ENCODE data around the gene IGSF21.

- TF ChIP-seq, protein P1, sequence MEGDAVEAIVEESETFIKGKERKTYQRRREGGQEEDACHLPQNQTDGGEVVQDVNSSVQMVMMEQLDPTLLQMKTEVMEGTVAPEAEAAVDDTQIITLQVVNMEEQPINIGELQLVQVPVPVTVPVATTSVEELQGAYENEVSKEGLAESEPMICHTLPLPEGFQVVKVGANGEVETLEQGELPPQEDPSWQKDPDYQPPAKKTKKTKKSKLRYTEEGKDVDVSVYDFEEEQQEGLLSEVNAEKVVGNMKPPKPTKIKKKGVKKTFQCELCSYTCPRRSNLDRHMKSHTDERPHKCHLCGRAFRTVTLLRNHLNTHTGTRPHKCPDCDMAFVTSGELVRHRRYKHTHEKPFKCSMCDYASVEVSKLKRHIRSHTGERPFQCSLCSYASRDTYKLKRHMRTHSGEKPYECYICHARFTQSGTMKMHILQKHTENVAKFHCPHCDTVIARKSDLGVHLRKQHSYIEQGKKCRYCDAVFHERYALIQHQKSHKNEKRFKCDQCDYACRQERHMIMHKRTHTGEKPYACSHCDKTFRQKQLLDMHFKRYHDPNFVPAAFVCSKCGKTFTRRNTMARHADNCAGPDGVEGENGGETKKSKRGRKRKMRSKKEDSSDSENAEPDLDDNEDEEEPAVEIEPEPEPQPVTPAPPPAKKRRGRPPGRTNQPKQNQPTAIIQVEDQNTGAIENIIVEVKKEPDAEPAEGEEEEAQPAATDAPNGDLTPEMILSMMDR (IDR thresholded peaks at IDR 0.05; ENCODE audit: poor library complexity), result no peak
- no peak for TF ChIP-seq EZH2 (IDR thresholded peaks at IDR 0.05; ENCODE audit: borderline replicate concordance)
These were observed 279.0 kb downstream of the IGSF21 start for GRCh38 chr1:18386591-18386990.
